Duodenal mucosa (tissue), 2 donors: ENCODE measurements around the gene CAPRIN2.

Experiments
- H3K27ac ChIP-seq: one replicate; pipeline ENCODE4 v1.7.0; 2013; ENCODE audit warnings: low read depth, low read length
- H3K27me3 ChIP-seq, 2 donors: one replicate each; pipeline ENCODE4 v1.7.0; 2013; ENCODE audit warnings: low read length in 2 of 2, control low read depth in 1 of 2; ENCODE audit not compliant: insufficient read depth in 2 of 2, control insufficient read depth in 1 of 2
- H3K36me3 ChIP-seq, 2 donors: one replicate each; pipeline ENCODE4 v1.7.0; 2013; ENCODE audit warnings: low read length in 2 of 2, control low read depth in 1 of 2; ENCODE audit not compliant: insufficient read depth in 2 of 2, control insufficient read depth in 1 of 2
- H3K4me1 ChIP-seq, 2 donors: one replicate each; pipeline ENCODE4 v1.7.0; 2013; ENCODE audit warnings: low read length in 2 of 2, control low read depth in 1 of 2; ENCODE audit not compliant: insufficient read depth in 2 of 2, control insufficient read depth in 1 of 2
- H3K4me3 ChIP-seq, 2 donors: one replicate each; pipeline ENCODE4 v1.7.0; 2013; ENCODE audit warnings: low read length in 2 of 2, low read depth in 1 of 2
- H3K9ac ChIP-seq, 2 donors: one replicate each; pipeline ENCODE4 v1.7.0; 2013; ENCODE audit warnings: low read length in 2 of 2, low read depth in 1 of 2
- H3K9me3 ChIP-seq, 2 donors: one replicate each; pipeline ENCODE4 v1.7.0; 2013; ENCODE audit warnings: low read length in 2 of 2, control low read depth in 1 of 2; ENCODE audit not compliant: control insufficient read depth in 1 of 2

Gene CAPRIN2

GRCh38 chr12:30744321-30744720, 10.4 kb downstream of the CAPRIN2 start:
- Histone ChIP-seq H3K9ac (no peak overlapping the region), H3K27me3 (no peaks in the 10 kb centered on the region), H3K36me3 (peaks cover 0 to 6% of the 10 kb centered on the region in 2 donors), H3K9me3 (no peaks in the 10 kb centered on the region), H3K4me1 (no peaks in the 10 kb centered on the region), H3K4me3 (no peak overlapping the region), H3K27ac (no peak overlapping the region)

DNA sequence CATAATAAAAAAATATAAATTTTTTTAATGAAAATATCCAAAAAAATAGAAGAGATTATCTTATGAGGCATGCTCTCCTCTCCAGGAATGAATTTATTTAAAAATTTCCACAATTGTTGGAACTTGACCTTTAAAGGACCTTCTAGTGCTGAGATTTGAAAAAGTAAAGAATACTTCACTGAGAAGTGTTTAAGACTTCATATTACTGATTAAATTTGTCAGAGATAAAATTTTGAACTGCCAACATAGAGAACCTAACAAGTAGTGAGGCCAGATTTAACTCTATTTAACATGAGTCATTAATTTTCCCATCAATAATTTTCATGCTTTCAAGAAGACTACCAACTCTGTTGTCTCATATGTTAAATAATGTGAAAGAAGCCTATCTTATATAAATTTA, 14.5 kb downstream of the CAPRIN2 start:
- Histone ChIP-seq H3K4me1 (no peaks in the 10 kb centered on the region), H3K9ac (no peak overlapping the region), H3K9me3 (no peaks in the 10 kb centered on the region), H3K27me3 (no peaks in the 10 kb centered on the region), H3K27ac (no peak overlapping the region), H3K36me3 (peaks cover 0 to 6% of the 10 kb centered on the region in 2 donors), H3K4me3 (no peak overlapping the region)

GRCh38 chr12:30739020-30739419, 15.7 kb downstream of the CAPRIN2 start:
- no peak overlapping the region for H3K27ac ChIP-seq
- peaks cover 0 to 6% of the 10 kb centered on the region in 2 donors for H3K36me3 ChIP-seq
- no peaks in the 10 kb centered on the region for H3K27me3 ChIP-seq
- H3K4me1 ChIP-seq, result no peaks in the 10 kb centered on the region
- H3K9me3 ChIP-seq, result no peaks in the 10 kb centered on the region
- H3K9ac ChIP-seq, result no peak overlapping the region
- no peak overlapping the region for H3K4me3 ChIP-seq

GRCh38 chr12:30732954-30733637, 21.7 kb downstream of the CAPRIN2 start:
- H3K27ac ChIP-seq, result no peak overlapping the region
- no peaks in the 10 kb centered on the region for H3K9me3 ChIP-seq
- H3K27me3 ChIP-seq, result no peaks in the 10 kb centered on the region
- no peak overlapping the region for H3K4me3 ChIP-seq
- H3K36me3 ChIP-seq, result peaks cover 0 to 10% of the 10 kb centered on the region in 2 donors
- no peaks in the 10 kb centered on the region for H3K4me1 ChIP-seq
- H3K9ac ChIP-seq, result no peak overlapping the region

DNA sequence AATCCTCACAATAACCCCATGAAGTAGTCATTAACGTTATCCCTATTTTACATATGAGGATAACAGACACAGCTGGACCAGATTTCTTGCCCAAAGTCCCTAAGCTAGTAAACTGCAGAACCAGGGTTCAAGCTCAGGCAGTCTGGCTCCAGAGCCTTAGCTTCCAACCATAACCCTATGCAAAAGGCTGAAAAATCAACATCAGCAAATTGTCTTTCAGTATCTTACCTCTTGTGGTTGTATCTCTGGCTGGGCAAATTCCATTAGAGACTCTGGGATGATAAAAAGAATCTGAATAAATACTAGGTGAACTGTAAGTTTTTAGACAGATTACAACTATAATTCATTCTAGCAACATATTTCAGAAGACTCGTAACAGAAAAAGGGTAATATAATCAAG, 24.7 kb downstream of the CAPRIN2 start:
- H3K27me3 ChIP-seq, result no peaks in the 10 kb centered on the region
- no peaks in the 10 kb centered on the region for H3K9me3 ChIP-seq
- H3K36me3 ChIP-seq, result peaks cover 0 to 10% of the 10 kb centered on the region in 2 donors
- no peaks in the 10 kb centered on the region for H3K4me1 ChIP-seq
- H3K9ac ChIP-seq, result no peak overlapping the region
- H3K27ac ChIP-seq, result no peak overlapping the region
- H3K4me3 ChIP-seq, result no peak overlapping the region

- no peak overlapping the region for H3K27ac ChIP-seq
- no peaks in the 10 kb centered on the region for H3K27me3 ChIP-seq
- H3K36me3 ChIP-seq, result peaks cover 0 to 10% of the 10 kb centered on the region in 2 donors
- no peak overlapping the region for H3K9ac ChIP-seq
- no peaks in the 10 kb centered on the region for H3K4me1 ChIP-seq
- H3K9me3 ChIP-seq, result no peaks in the 10 kb centered on the region
- H3K4me3 ChIP-seq, result no peak overlapping the region
Measured at GRCh38 chr12:30729547-30729946, 25.2 kb downstream of the CAPRIN2 start.

GRCh38 chr12:30726647-30727046, 28.1 kb downstream of the CAPRIN2 start:
- Histone ChIP-seq H3K27ac (no peak overlapping the region), H3K27me3 (no peaks in the 10 kb centered on the region), H3K36me3 (peaks cover 0 to 10% of the 10 kb centered on the region in 2 donors), H3K9me3 (no peaks in the 10 kb centered on the region), H3K4me1 (no peaks in the 10 kb centered on the region), H3K4me3 (no peak overlapping the region), H3K9ac (no peak overlapping the region)

DNA sequence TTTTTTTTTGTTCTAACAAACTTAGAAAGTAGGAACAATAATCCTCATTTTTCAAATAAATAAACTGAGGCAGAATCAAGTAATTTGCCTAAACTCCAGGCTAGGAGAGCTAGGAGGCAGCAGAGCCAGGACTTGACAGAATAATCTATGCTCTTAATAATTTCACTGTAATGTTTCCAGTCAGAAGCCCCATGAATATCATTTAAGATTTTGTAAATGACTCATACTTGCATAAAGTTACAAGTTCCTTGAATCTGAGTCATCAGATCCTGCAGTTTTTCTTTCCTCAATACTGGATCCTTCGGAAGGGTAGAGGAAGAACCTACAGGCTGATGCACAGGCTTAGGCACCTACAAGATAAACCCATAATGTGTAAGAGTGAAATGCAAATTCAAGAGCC, 29.0 kb downstream of the CAPRIN2 start:
- H3K36me3 ChIP-seq, result peaks cover 0 to 13% of the 10 kb centered on the region in 2 donors
- H3K27ac ChIP-seq, result no peak overlapping the region

DNA sequence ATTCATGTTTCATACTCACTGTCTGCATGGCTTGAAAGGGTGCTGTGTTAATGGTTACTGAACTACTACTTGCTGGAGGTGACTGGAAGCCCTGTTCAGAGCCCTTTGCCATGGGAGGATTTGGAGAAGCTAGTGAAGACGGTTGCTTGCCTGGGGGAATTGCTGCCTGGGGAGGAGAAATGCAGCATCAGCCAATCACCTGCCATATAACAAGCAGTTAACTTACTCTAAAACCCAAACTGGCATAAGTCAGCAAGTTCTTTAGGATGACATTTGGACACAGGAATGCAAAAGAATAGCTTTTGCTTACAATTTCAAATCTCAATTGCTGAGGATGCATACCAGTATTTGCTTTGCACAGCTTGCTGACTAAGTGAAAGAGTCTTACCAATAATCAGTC, 35.7 kb downstream of the CAPRIN2 start:
- no peaks in the 10 kb centered on the region for H3K4me1 ChIP-seq
- no peak overlapping the region for H3K9ac ChIP-seq
- H3K9me3 ChIP-seq, result no peaks in the 10 kb centered on the region
- peaks cover 0 to 32% of the 10 kb centered on the region in 2 donors for H3K36me3 ChIP-seq
- no peak overlapping the region for H3K4me3 ChIP-seq
- no peaks in the 10 kb centered on the region for H3K27me3 ChIP-seq
- no peak overlapping the region for H3K27ac ChIP-seq

More for the DNA sequence above, 29.0 kb downstream of the CAPRIN2 start:
- no peak overlapping the region for H3K4me3 ChIP-seq
- H3K9ac ChIP-seq, result no peak overlapping the region
- H3K27me3 ChIP-seq, result no peaks in the 10 kb centered on the region
- no peaks in the 10 kb centered on the region for H3K9me3 ChIP-seq
- no peaks in the 10 kb centered on the region for H3K4me1 ChIP-seq

DNA sequence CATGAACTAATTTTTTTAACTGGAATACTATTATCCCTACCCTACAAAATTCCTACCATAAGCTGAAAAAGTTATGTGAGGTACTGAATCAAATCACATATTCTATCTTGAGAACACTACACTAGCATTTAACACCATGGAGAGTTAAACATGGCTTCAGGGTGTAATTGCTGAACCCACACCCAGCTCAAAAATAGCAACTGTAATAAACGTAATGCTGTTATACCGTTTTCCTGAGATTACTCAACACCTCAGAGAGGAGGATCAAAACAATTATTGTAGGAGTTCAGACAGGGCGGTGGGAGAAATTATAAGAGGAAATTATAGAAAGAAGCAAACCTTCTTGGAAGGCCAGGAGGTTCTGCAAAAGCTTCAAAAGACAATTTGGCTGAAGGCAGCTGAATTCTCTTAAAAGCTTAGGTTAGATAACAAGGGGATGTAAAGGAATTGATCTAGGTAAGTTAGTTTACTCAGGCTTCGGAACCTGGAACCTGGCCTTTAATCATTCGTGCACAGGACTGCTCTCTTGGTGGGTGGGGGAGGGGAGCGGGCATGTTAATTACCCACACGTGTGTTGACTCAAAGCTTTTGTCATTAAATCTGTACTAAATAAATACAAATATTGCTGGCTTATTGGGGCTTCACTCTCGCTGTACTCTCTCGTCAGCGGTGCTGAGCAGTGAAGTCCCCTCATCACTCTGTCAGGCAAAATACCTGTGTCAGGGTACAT, 47.0 kb downstream of the CAPRIN2 start:
- no peak overlapping the region for H3K27ac ChIP-seq
- no peak overlapping the region for H3K9ac ChIP-seq
- no peaks in the 10 kb centered on the region for H3K9me3 ChIP-seq
- H3K36me3 ChIP-seq, result peaks cover 11 to 18% of the 10 kb centered on the region in 2 donors
- no peak overlapping the region for H3K4me3 ChIP-seq
- no peaks in the 10 kb centered on the region for H3K27me3 ChIP-seq
- H3K4me1 ChIP-seq, result no peaks in the 10 kb centered on the region
